Fibroblast of pulmonary artery (primary cell): ENCODE measurements around the gene RTCB.
"Not testable (repeated sequence)": the region's sequence is repeated elsewhere in the genome, so short reads cannot be mapped to it uniquely, and the experiment has no call there.

Experiments used
- DNase-seq: peaks from one replicate; pipeline ENCODE4 v3.0.0-alpha.2; 2010; ENCODE audit warnings: low read depth
- H3K4me3 ChIP-seq: replicated peaks from 2 replicates; pipeline ENCODE4 v1.5.1; 2011; ENCODE audit warnings: low read depth, mild to moderate bottlenecking, control low read depth, low read length, moderate library complexity
- TF ChIP-seq, protein P1 (sequence below): IDR thresholded peaks from 2 replicates; pipeline ENCODE4 v1.5.1; 2011; ENCODE audit warnings: mild to moderate bottlenecking, control low read depth, low read length, inconsistent platforms; ENCODE audit errors: missing control alignments

RTCB gene

DNA sequence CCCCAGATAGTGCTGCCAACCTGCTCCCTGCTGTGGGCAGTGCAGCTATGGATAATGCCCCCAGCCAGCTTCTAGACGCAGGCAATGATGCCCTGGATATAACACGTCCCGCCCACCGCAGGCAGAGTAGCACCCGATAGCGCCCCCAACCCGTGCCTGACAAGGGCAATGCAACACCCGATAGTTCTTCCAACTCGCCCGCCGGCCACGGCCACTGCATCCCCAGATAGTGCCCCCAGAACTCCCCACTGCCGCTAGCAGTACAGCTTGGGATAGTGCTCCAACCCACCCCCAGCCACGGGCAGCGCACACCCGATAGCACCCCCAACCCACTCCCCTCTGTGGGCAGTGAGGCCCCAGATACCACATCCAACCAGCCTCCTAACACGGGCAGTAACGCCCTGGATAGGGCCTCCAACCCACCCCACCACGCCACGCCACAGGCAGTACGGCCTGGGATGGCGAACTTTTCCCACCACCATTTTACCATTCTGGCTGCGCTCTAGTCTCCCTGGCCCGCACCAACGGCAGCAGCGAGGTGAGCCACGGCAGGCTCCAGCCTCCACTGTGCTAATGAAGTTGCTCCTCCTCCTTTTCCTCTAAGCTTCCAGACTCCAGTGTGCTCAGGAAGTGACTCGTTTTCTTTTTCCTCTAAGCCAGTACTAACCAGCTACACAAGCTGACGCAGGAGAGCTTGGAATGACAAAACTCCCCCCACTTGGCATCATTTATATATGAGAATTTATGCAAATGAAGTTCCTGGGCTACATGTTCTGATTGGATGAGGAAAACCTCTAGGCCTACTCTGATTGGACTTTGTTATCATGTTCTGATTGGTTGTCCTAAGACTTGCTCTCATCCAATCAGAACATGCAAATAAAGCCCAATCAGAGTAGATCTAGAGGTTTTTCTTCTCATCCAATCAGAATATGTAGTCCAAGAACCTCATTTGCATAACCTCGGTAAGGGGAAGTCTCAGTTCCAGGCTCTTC, 57.4 kb downstream of the RTCB start:
- no peak overlapping the region for H3K4me3 ChIP-seq
- peak; percentile 55 for DNase-seq
- TF ChIP-seq, protein P1, sequence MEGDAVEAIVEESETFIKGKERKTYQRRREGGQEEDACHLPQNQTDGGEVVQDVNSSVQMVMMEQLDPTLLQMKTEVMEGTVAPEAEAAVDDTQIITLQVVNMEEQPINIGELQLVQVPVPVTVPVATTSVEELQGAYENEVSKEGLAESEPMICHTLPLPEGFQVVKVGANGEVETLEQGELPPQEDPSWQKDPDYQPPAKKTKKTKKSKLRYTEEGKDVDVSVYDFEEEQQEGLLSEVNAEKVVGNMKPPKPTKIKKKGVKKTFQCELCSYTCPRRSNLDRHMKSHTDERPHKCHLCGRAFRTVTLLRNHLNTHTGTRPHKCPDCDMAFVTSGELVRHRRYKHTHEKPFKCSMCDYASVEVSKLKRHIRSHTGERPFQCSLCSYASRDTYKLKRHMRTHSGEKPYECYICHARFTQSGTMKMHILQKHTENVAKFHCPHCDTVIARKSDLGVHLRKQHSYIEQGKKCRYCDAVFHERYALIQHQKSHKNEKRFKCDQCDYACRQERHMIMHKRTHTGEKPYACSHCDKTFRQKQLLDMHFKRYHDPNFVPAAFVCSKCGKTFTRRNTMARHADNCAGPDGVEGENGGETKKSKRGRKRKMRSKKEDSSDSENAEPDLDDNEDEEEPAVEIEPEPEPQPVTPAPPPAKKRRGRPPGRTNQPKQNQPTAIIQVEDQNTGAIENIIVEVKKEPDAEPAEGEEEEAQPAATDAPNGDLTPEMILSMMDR: no peak

DNA sequence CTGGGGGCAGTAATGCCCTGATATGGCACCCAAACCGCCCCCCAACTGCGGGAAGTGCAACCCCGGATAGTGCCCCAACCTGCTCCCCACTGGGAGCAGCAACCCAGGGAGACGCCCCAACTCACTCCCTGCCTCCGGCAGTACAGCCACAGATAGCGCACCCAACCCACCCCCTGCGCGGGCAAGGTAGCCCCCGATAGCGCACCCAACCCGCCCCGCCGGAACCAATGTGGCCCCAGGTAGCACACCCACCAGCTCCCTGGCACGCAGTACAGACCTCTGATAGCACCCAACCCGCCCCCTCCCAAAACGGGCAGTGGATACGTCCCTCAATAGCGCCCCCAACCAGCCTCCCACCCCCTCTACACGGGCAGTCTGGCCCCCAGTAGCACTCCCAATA, 58.2 kb downstream of the RTCB start:
- TF ChIP-seq, protein P1: no peak

DNA sequence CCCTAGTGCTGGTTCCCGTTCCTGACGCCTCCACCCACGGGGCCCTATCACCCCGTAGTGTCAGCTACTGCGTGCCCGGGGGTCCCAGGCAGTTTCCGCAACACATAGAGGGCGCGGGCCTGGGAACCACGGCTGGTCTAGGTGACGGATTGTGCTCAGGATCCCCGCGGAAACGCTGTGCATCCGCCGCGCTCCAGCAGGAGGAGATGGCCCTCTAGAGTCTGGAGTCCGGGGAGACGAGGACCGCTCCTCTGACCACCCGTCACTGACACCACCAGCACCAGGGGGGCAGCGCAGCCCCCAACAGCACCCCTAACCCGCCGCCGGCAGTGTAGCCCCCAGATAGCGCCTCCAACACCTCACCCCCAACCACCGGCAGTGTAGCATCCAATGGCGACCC, 58.8 kb downstream of the RTCB start:
- TF ChIP-seq, protein P1: no peak
- no peak for DNase-seq
- no peak overlapping the region for H3K4me3 ChIP-seq

More for the DNA sequence above, 58.2 kb downstream of the RTCB start:
- H3K4me3 ChIP-seq: no peak overlapping the region
- DNase-seq: no peak

DNA sequence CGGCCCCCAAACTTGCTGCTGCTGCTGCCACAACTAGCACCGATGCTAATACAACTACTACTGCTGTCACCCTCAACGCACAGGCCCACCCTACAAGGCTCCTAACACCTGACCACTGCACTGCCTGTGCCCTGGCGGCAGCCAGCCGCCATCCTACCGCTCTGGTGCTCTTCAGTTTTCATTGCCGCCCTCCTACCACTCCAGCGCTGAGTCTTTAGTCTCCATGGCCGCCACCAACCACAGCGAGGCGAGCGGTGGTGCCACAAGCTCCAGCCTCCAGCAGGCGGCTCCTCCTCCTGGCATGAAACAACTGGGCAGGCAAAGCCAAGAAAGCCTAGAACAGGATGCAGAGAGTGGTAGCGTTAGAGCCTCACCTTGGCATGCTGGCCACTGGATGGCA, 59.4 kb downstream of the RTCB start:
- DNase-seq: no peak
- TF ChIP-seq, protein P1: no peak
- H3K4me3 ChIP-seq: no peak overlapping the region

DNA sequence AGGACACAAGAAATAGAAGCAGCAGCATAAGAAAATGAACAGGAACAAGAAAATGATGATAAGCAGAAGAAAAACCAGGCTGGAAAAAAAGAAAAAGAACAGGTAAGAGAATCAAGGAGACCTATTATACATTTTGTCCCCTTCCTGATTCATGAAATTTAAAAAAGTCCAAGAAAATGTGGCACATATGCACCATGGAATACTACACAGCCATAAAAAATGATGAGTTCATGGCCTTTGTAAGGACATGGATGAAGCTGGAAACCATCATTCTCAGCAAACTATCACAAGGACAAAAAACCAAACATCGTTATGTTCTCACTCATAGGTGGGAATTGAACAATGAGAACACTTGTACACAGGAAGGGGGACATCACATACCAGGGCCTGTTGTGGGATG, 60.2 kb downstream of the RTCB start:
- DNase-seq, H3K4me3 ChIP-seq: not testable (repeated sequence)

DNA sequence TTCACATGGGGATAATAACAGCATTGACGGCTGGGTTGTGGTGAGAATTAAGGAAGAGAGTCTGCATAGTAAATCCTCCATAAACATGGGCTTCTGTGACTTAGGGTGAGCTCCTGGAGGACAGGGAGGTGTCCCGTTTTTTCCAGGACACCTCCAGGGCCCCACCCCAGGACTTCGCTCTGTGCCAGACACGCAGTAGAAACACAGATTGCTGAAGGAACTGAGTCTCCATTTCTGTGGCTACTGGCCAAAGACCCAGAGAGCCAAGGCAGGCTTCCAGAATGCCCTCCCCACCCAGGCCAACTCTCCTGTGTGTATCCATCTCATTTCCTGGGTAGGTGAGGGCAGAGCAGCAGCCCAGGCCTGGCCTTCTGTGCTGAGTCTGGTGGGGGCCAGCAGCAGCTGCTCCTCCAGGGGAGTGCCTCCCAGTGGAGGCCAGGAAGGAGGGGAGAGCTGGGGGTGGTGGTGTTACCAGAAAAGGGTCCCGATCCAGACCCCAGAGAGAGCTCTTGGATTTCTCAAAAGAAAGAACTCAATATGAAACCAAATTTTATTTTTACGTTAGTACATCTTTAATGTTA, 63.9 kb downstream of the RTCB start:
- DNase-seq: no peak
- H3K4me3 ChIP-seq: no peak overlapping the region
- TF ChIP-seq, protein P1: no peak

DNA sequence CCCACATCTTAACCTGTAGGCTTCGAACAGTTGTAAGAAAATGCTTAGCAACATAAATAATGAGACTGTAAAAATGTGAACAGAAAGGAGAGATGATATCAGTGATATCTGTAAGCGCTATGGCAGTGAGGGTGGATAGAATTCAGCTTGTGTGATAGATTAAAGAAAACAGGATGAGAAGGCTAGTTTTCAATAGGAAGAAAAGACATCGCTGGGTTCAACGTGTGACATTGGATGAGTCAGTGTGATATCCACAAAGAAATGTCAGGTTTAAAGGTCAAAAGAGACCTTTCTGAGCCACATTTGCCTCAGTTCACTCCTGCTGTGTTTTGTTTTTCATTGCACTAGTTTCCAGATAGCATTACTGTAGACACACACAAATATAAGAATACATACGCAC, 68.1 kb downstream of the RTCB start:
- TF ChIP-seq, protein P1: no peak
- no peak for DNase-seq
- H3K4me3 ChIP-seq: no peak overlapping the region
